Measurements from ENCODE around the gene LIPA.

DNA sequence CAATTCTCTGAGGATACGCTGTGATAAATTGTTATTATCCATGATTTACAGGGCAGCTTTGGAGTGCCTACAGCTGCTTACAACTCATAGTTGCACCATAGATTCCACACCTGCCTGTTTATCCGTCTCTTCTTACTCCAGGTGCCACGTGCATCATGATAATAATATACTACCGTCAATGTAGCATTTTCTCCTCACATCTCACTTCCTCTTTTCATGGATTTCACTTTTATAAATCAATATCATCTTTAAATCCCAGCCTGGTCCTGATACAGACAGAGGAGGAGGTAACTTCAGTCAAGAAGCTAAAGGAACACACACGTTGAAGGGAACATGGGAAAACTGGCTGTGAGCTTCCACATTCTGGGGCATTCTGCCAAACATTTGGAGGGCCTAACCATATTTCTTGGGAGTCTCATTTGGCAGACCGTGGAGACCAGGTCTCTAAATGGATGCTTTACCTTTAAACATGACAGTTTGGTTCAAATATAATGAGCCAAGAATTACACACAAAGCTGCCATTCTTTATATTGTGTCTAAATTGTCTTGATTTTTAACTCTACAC, 46.9 kb downstream of the LIPA start:
- TF ChIP-seq, protein P1, sequence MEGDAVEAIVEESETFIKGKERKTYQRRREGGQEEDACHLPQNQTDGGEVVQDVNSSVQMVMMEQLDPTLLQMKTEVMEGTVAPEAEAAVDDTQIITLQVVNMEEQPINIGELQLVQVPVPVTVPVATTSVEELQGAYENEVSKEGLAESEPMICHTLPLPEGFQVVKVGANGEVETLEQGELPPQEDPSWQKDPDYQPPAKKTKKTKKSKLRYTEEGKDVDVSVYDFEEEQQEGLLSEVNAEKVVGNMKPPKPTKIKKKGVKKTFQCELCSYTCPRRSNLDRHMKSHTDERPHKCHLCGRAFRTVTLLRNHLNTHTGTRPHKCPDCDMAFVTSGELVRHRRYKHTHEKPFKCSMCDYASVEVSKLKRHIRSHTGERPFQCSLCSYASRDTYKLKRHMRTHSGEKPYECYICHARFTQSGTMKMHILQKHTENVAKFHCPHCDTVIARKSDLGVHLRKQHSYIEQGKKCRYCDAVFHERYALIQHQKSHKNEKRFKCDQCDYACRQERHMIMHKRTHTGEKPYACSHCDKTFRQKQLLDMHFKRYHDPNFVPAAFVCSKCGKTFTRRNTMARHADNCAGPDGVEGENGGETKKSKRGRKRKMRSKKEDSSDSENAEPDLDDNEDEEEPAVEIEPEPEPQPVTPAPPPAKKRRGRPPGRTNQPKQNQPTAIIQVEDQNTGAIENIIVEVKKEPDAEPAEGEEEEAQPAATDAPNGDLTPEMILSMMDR (conservative IDR thresholded peaks at IDR 0.05; ENCODE audit: low read length), result no peak
- TF ChIP-seq EZH2phosphoT487 (IDR thresholded peaks at IDR 0.05; ENCODE audit: borderline replicate concordance), result no peak

Measured in Loucy (cell line).